Activated CD8-positive, alpha-beta memory T cell treated with anti-CD3 and anti-CD28 coated beads for 1 hour (primary cell): ENCODE measurements around the gene RBM38.

ENCODE experiments used
- DNase-seq, 2 donors: peaks; one replicate each; pipeline ENCODE4 v3.0.0-alpha.2; 2020; ENCODE audit warnings: low read depth in 1 of 2; ENCODE audit errors: extremely low read depth in 1 of 2

Gene RBM38

GRCh38 chr20:57374343-57374930, 16.8 kb upstream of the RBM38 start:
- no peak for DNase-seq

- DNase-seq = no peak
These were observed 16.1 kb upstream of the RBM38 start for GRCh38 chr20:57374931-57375651.

GRCh38 chr20:57375652-57376230, 15.5 kb upstream of the RBM38 start:
- no peak for DNase-seq

- DNase-seq = no peak
These were observed 13.8 kb upstream of the RBM38 start for GRCh38 chr20:57377350-57377749.

GRCh38 chr20:57378107-57378506, 13.1 kb upstream of the RBM38 start:
- no peak for DNase-seq

GRCh38 chr20:57378646-57379262, 12.4 kb upstream of the RBM38 start:
- no peak for DNase-seq

GRCh38 chr20:57379263-57379647, 11.9 kb upstream of the RBM38 start:
- DNase-seq = no peak

- no peak for DNase-seq
These were observed 11.0 kb upstream of the RBM38 start for GRCh38 chr20:57380081-57380750.

GRCh38 chr20:57381596-57382503, 9.3 kb upstream of the RBM38 start:
- peak; percentile 65 to 75 for DNase-seq

GRCh38 chr20:57382516-57382915, 8.7 kb upstream of the RBM38 start:
- DNase-seq = no peak

- no peak for DNase-seq
These were observed 7.5 kb upstream of the RBM38 start for GRCh38 chr20:57383447-57384347.

GRCh38 chr20:57384486-57384885, 6.7 kb upstream of the RBM38 start:
- no peak for DNase-seq

- DNase-seq = no peak
These were observed 6.0 kb upstream of the RBM38 start for GRCh38 chr20:57384953-57385761.

- no peak for DNase-seq
These were observed 5.3 kb upstream of the RBM38 start for GRCh38 chr20:57385940-57386339.

- DNase-seq = no peak
These were observed 4.4 kb upstream of the RBM38 start for GRCh38 chr20:57386762-57387161.

- no peak for DNase-seq
These were observed 3.7 kb upstream of the RBM38 start for GRCh38 chr20:57387463-57387862.

- no peak for DNase-seq
These were observed 3.2 kb upstream of the RBM38 start for GRCh38 chr20:57387945-57388371.

- DNase-seq = peak in 1 of 2 donors; percentile 40
These were observed 2.1 kb upstream of the RBM38 start for GRCh38 chr20:57388953-57389694.
